ENCODE results near the gene COL4A2.
"Not testable (repeated sequence)": the region's sequence is repeated elsewhere in the genome, so short reads cannot be mapped to it uniquely, and the experiment has no call there.

COL4A2 gene

DNA sequence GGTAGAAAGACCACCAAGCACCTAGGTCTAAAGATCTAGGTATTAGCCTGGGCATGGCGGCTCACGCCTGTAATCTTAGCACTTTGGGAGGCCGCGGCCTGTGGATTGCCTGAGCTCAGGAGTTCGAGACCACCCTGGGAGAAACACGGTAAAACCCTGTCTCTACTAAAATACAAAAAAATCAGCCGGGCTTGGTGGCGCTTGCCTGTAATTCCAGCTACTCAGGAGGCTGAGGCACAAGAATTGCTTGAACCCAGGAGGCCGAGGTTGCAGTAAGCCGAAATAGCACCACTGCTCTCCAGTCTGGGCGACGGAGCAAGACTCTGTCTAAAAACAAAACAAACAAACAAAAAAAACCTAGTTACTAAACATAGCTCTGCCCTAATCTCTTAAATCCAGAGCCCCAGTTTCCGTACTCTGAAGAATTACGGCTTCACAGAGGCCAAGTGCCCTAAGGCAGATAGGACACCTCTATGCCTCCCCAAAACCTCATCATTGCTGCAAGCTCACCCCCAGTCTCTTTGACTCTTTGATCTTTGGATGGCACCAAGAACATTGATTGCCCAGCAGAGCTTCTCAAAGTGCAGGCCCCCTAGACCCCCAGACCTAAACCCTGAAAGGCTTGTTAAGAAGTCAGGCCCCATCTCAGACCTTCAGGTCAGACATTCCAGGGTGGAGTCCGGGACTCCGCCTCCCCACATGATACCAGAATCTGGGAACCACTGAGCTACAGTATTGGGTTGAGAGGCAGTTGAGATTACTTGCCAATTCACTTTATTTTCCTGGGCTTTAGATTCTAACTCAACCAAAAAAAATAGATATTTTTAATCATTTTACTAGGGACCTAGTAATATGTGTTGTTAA is 2.8 kb downstream of the COL4A2 start:
- no peak overlapping the region for H3K4me3 ChIP-seq (ENCODE audit: control insufficient read depth, low read depth, low read length)
- TF ChIP-seq, protein P1, sequence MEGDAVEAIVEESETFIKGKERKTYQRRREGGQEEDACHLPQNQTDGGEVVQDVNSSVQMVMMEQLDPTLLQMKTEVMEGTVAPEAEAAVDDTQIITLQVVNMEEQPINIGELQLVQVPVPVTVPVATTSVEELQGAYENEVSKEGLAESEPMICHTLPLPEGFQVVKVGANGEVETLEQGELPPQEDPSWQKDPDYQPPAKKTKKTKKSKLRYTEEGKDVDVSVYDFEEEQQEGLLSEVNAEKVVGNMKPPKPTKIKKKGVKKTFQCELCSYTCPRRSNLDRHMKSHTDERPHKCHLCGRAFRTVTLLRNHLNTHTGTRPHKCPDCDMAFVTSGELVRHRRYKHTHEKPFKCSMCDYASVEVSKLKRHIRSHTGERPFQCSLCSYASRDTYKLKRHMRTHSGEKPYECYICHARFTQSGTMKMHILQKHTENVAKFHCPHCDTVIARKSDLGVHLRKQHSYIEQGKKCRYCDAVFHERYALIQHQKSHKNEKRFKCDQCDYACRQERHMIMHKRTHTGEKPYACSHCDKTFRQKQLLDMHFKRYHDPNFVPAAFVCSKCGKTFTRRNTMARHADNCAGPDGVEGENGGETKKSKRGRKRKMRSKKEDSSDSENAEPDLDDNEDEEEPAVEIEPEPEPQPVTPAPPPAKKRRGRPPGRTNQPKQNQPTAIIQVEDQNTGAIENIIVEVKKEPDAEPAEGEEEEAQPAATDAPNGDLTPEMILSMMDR (IDR thresholded peaks at IDR 0.05; ENCODE audit: control insufficient read depth, insufficient read depth, low read depth, low read length, missing control alignments), result no peak
- no peak for DNase-seq (ENCODE audit: low read depth)

DNA sequence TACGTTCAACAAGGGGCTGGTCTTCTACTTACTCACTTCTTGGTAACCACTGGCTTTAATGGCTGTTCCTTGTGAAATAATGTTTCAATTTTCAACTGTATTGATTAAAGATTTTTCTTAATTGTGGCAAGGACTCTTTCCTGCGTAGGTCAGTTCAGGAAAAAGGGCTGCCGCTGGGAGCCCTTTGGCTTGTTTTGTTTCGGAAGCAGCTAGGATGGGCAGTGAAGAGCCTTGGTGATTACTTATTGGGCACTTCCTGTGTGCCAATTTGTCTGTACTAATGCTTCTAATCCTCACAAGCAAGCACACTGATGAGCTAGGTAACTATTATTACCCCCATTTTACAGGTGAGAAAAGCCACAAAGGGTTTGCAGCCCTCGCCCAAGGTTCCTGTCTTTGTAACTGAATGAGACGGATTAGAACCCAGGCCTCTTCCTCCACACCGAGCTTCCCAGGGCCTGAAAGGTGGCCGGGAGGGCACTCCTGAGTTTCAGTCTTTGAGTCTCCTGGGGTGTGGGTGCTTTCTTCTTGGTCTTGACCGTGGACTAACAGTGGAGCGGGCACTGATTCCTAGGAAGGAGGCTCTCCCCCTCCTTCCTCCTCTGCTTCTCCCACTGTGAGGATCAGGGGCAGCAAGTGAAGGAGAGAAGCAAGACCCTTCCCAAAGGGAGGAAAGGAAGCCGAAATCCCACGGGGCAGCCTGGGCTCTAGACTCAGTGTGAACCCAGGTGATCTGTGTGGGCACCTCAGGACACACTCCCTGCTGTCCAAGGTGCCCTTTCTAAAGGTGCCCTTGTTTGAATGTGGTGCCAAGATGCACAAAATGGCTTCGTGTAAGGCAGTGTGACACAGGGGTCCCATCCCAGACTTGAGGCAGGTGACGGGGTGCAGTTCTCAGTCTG is 3.7 kb downstream of the COL4A2 start:
- DNase-seq (ENCODE audit: low read depth), result no peak
- H3K4me3 ChIP-seq (ENCODE audit: control insufficient read depth, low read depth, low read length), result no peak overlapping the region
- TF ChIP-seq, protein P1 (IDR thresholded peaks at IDR 0.05; ENCODE audit: control insufficient read depth, insufficient read depth, low read depth, low read length, missing control alignments), result no peak

DNA sequence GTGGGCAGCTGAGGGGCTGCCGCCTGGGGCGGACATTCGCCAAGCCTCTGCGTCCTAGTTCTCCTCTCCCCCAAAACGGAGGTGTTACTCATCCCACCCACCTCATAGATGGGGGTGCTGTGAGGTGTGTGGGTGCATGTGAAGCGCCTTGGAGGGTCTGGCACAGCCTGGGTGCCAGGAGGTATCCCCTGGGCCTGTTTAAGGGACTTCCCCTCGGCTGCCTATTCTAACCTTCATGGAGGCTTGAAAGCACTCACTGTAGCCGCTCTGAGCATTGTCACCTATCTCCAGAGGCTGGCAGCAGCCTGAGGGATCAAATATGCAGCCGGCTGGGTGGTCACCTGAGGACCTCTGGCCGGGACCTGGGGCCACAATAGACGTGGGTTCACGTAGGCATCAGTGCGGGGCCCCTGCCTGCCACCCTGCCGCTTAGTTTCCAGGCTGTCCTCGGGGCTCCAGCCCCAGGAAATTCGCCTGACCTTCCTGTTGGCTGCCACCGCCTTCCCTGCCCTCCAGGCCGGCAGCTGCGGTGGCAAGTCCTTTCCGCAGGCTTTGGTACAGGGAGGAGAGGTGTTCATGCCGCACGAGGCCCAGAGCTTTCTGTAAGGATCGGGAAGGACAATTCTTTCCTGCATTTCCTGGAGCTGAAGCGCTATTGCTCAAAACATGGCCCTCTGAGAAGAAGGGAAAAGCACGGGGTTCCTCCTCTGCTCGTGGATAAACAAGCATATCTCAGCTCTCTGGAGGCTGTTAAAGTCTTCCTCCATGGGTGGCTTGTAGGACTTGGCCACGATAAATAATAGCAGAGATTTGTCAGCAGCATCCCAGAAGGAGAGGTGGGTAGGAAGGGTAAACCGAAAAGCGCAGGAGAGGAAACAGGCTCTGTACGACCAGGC is 4.6 kb downstream of the COL4A2 start:
- TF ChIP-seq, protein P1 (IDR thresholded peaks at IDR 0.05; ENCODE audit: control insufficient read depth, insufficient read depth, low read depth, low read length, missing control alignments), result no peak
- DNase-seq (ENCODE audit: low read depth), result no peak
- no peak overlapping the region for H3K4me3 ChIP-seq (ENCODE audit: control insufficient read depth, low read depth, low read length)

DNA sequence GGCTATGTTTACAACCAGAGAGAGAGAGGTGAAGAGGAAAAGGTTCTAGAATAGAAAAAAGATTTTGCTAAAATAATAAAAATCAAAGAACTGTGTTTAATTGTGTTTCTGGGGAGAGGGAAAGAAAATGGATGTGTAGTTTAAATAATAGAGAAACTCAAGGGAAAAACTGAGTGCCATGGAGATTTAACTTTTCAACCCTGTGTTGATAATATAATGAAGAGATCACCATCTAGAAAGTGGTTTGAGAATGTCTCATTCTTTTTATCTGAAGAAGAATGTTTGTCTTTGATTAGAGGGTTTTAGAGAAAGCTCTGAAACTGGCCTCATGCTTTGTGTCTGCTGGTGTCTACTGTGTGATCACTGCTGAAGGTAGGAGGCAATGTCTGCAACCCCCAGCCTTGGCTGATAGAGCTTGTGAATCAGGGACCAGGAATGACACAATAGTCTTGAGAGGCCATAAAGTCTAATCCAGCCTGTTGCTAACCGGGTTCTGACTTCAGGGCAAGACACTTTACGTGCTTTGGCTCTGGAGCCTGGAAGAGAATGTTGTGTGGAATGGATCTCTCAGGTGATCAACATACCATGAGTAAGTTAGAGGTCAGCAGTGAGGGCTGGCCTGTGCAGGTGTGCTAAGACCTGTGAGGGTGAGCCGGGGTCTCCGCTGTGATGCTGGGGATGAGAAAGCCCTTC is 5.4 kb downstream of the COL4A2 start:
- TF ChIP-seq, protein P1 (IDR thresholded peaks at IDR 0.05; ENCODE audit: control insufficient read depth, insufficient read depth, low read depth, low read length, missing control alignments), result peak; percentile 11
- DNase-seq (ENCODE audit: low read depth), result peak; percentile 87

DNA sequence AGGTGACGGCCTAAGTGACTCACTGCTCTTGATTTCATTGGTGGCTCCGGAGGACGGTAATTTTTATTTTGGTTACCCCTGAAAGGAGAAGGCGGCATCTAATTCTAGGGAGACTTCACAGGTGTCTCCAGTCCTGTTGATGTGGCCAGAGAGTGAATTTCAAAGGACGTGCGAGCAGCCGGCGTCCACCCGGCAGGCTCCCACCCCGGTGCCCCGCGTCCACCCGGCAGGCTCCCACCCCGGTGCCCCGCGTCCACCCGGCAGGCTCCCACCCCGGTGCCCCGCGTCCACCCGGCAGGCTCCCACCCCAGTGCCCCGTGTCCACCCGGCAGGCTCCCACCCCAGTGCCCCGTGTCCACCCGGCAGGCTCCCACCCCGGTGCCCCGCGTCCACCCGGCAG is 6.2 kb downstream of the COL4A2 start:
- not testable (repeated sequence) for DNase-seq (ENCODE audit: low read depth); H3K4me3 ChIP-seq (ENCODE audit: control insufficient read depth, low read depth, low read length)

More for the DNA sequence above, 5.4 kb downstream of the COL4A2 start:
- no peak overlapping the region for H3K4me3 ChIP-seq (ENCODE audit: control insufficient read depth, low read depth, low read length)

DNA sequence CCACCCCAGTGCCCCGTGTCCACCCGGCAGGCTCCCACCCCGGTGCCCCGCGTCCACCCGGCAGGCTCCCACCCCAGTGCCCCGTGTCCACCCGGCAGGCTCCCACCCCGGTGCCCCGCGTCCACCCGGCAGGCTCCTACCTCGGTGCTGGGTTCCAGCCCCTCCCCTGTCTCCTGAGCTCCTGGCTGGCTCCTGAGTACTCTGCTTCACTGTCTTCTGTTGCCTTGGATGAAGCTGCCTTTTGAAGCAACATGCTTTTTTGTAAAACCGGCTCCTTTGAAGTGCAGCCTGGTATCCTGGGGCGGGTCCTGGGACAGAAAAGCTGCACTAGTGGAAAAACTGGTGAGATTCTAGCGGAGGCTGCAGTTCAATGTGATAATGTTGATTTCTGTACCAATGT is 6.6 kb downstream of the COL4A2 start:
- not testable (repeated sequence) for DNase-seq (ENCODE audit: low read depth); H3K4me3 ChIP-seq (ENCODE audit: control insufficient read depth, low read depth, low read length)

Measured in AG09309 (cell line).